Measurements from ENCODE around the gene S1PR5. TPM values are rescaled to one million over a fixed set of nuclear protein-coding genes. Genes with fewer than 3 reads are reported as not detected.
"Not testable (repeated sequence)": the region's sequence is repeated elsewhere in the genome, so short reads cannot be mapped to it uniquely, and the experiment has no call there.

The S1PR5 gene
- 1 to 10 TPM in 2 of 3 donors, under 1 TPM in 1; 0.78 to 1.5 (median 1.2) TPM for polyA plus RNA-seq (ENCODE audit: insufficient read length in 3 of 3)
- long read RNA-seq, donor 1: 0 reads
- long read RNA-seq, donor 2: 0 reads
- long read RNA-seq, donor 3, partial matches to known transcripts: 0 of 1 reads
- long read RNA-seq, donor 3, other reads (novel, unspliced or antisense): 0 of 1 reads
- long read RNA-seq, donor 4: 0 reads
- long read RNA-seq, donor 5: 0 reads
- long read RNA-seq, donor 6: 0 reads
- long read RNA-seq, donor 7: 0 reads
- long read RNA-seq, donor 8: 0 reads
- long read RNA-seq, donor 9, partial matches to known transcripts: 0 of 1 reads
- long read RNA-seq, donor 9, other reads (novel, unspliced or antisense): 0 of 1 reads
- long read RNA-seq, donor 10, partial matches to known transcripts: 0 of 1 reads
- long read RNA-seq, donor 10, other reads (novel, unspliced or antisense): 0 of 1 reads
- long read RNA-seq, donor 11, partial matches to known transcripts: 0 of 1 reads
- long read RNA-seq, donor 11, other reads (novel, unspliced or antisense): 0 of 1 reads
- long read RNA-seq, donor 12: 0 reads
- long read RNA-seq, donor 13: 0 reads
- long read RNA-seq, donor 14: 0 reads
- long read RNA-seq, donor 15: 0 reads
- long read RNA-seq, donor 16, partial matches to known transcripts: 0 of 4 reads
- long read RNA-seq, donor 16, other reads (novel, unspliced or antisense): 0 of 4 reads

- DNase-seq (ENCODE audit: extremely low read depth in 1 of 11, low read depth in 9 of 11, low spot score in 4 of 11): no peak
These were observed at the start of gene S1PR5 for GRCh38 chr19:10517361-10517759. S1PR5 (minus strand) TSS chr19:10517447; CDS start chr19:10515011, 2,436 bp downstream.

- no peak for DNase-seq (ENCODE audit: extremely low read depth in 1 of 11, low read depth in 9 of 11, low spot score in 4 of 11)
These were observed 49.6 kb upstream of the S1PR5 start for GRCh38 chr19:10566658-10567410.

GRCh38 chr19:10566408-10566657 is 49.1 kb upstream of the S1PR5 start:
- DNase-seq (ENCODE audit: extremely low read depth in 1 of 11, low read depth in 9 of 11, low spot score in 4 of 11): no peak

- peak; percentile 81 to 95 (median 94) for DNase-seq (ENCODE audit: extremely low read depth in 1 of 11, low read depth in 9 of 11, low spot score in 4 of 11)
These were observed 48.5 kb upstream of the S1PR5 start, which contains the start of gene KRI1 for GRCh38 chr19:10565567-10566407. KRI1 (minus strand) TSS chr19:10566010; CDS start chr19:10565999, 11 bp downstream.

GRCh38 chr19:10565028-10565566 is 47.9 kb upstream of the S1PR5 start:
- no peak for DNase-seq (ENCODE audit: extremely low read depth in 1 of 11, low read depth in 9 of 11, low spot score in 4 of 11)

GRCh38 chr19:10562609-10563008 is 45.4 kb upstream of the S1PR5 start:
- no peak for DNase-seq (ENCODE audit: extremely low read depth in 1 of 11, low read depth in 9 of 11, low spot score in 4 of 11)

- no peak for DNase-seq (ENCODE audit: extremely low read depth in 1 of 11, low read depth in 9 of 11, low spot score in 4 of 11)
These were observed 42.9 kb upstream of the S1PR5 start for GRCh38 chr19:10560154-10560553.

GRCh38 chr19:10557603-10558197 is 40.5 kb upstream of the S1PR5 start:
- no peak for DNase-seq (ENCODE audit: extremely low read depth in 1 of 11, low read depth in 9 of 11, low spot score in 4 of 11)

GRCh38 chr19:10555610-10555973 is 38.3 kb upstream of the S1PR5 start:
- no peak for DNase-seq (ENCODE audit: extremely low read depth in 1 of 11, low read depth in 9 of 11, low spot score in 4 of 11)

GRCh38 chr19:10554760-10555609 is 37.7 kb upstream of the S1PR5 start:
- no peak for DNase-seq (ENCODE audit: extremely low read depth in 1 of 11, low read depth in 9 of 11, low spot score in 4 of 11)

- no peak for DNase-seq (ENCODE audit: extremely low read depth in 1 of 11, low read depth in 9 of 11, low spot score in 4 of 11)
These were observed 36.7 kb upstream of the S1PR5 start for GRCh38 chr19:10553943-10554381.

- DNase-seq (ENCODE audit: extremely low read depth in 1 of 11, low read depth in 9 of 11, low spot score in 4 of 11): no peak
These were observed 35.9 kb upstream of the S1PR5 start for GRCh38 chr19:10553087-10553667.

GRCh38 chr19:10552510-10553053 is 35.3 kb upstream of the S1PR5 start:
- DNase-seq (ENCODE audit: extremely low read depth in 1 of 11, low read depth in 9 of 11, low spot score in 4 of 11): no peak

- DNase-seq (ENCODE audit: extremely low read depth in 1 of 11, low read depth in 9 of 11, low spot score in 4 of 11): no peak
These were observed 34.6 kb upstream of the S1PR5 start for GRCh38 chr19:10551698-10552301.

GRCh38 chr19:10551006-10551405 is 33.8 kb upstream of the S1PR5 start:
- not testable (repeated sequence) for DNase-seq (ENCODE audit: extremely low read depth in 1 of 11, low read depth in 9 of 11, low spot score in 4 of 11)

- DNase-seq (ENCODE audit: extremely low read depth in 1 of 11, low read depth in 9 of 11, low spot score in 4 of 11): no peak
These were observed 33.1 kb upstream of the S1PR5 start for GRCh38 chr19:10550336-10550735.
